HG03060 (cell line): Measurements from ENCODE around the gene CDKN2C.

Source experiments
- ATAC-seq: cut with Tn5 transposase; IDR thresholded peaks from one replicate; pipeline ENCODE4 v1.9.1; 2021; ENCODE audit warnings: low read depth, moderate number of reproducible peaks; ENCODE audit not compliant: unreplicated experiment

Gene CDKN2C

DNA sequence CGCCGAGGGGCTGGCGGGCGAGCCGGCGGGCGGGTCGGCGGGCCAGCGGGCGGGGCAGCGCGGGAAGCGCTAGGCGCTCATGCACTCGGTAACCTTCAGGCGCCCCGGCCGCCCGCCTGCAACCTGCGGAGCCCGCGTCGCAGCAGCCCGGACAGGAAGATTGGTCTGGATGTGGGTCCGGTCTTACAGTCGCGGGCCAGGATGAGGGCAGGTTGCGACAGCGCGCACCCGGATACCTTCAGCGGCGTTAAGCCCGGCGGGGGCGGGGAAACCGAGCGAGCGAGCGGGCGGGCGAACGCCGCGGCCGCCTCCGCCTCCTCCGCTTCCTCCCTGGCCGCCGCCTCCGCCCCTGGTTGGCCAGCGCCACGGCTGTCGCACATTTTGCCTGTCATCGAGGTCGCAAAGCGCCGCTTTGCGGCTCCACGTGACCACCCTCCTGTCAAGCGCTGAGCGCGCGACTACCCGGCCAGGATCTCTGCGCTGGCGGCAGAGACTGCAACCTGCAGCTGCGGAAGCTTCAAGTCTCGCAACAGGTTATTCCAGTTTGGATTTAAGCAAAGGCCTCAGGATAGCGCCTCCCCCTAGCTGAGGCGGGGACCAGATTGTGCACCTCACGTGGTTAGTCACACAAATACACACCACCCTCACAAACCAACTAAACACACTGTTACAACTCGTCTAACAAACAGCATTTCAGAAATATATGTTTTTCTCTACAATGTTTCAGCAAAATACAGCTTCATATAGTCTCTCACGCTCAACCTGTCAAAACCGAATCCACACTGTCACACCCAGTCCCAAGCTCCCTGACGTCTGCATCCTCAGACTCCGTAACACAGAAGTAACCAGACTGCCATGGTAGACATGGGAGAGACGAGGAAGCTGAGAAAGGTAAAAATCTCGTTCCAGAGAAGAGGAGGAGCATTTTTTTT lies 9.9 kb upstream of the CDKN2C start, which contains the start of gene FAF1:
TSS of gene FAF1 (minus strand) at position 355 of the 932 bp plus-strand sequence. CDS start 456 bp downstream, outside the sequence.
- peak; percentile 83 for ATAC-seq

- ATAC-seq: no peak
Measured at GRCh38 chr1:50964863-50965262, 5.2 kb upstream of the CDKN2C start.

DNA sequence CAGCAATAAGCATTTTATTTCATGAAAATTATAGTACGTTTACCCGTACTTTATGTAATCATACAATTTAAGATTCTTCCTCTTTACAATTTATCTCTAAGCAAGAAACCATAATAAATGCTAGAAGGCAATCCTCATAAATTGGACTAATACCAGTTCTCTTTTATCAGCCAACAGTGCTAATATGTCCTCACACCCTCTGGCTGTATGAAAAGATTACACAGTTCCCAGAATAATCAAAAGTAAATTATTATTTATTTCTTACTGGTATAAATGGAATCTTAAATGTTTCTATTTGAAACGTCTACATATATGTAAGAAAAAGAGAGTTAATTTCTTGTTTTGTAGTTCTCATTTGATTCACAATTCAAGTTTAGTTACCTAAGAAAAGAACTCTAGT lies 3.1 kb upstream of the CDKN2C start:
- no peak for ATAC-seq

DNA sequence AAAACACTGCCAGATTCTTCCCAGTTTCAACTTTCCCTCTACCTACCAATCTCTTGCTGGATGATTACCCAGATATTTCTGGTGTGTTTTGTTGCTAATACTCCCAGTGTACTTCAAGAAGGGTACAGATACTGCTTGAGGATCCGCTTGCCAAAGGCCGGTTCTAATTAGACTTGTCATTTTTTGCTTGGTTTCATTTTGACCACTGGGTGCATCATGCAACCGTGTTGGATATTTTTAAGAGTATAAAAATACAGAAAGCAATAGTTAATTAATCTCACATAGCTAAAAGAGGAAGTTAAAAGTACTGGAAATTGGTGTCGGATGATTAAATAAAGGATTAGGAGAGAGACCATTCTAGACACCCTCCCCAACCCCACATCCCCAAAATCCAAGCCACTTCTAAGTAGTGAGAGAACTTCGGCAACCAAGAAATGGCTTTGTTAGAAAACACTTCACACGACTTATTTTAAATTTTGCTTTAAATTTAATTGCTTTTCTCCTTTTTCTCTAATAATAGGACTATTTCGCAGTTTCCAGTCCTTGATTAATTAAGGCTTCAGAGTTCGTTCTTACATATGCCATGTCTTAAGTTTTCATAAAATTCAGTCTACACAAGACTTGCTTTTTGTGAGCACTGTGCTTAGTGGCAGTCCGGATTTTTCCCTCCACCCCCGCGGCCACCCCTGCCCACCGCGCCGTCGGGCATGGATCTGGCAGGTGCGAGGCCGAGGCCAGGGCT lies 2.5 kb upstream of the CDKN2C start:
- no peak for ATAC-seq

DNA sequence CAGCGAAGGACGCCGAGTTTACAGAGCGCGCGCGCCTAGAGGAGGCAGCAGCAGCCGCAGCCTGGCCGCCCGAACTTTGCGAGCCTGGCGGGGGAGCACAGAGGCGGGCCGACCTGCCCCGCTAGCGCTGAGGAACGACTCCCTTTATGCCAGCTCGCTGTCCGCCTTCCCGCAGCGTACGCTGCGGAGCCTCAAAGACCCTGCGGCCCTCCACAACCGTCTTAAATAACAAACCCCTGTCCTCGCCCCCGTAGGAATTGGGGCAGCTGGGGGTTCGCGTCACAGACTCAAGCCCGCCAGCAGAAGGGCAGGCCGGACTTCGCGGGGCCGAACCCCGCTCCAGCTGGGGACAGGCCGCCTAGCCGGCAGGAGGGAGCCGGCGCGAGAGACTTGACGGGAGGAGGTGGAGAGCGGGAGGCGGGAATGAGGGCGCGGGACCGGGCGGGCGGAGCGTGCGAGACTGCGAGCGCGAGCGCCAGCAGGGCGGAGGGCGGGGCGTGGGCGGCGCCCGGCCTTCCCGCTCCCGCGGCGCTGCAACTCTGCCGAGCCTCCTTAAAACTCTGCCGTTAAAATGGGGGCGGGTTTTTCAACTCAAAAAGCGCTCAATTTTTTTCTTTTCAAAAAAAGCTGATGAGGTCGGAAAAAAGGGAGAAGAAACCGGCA lies 1.8 kb upstream of the CDKN2C start:
- ATAC-seq: no peak

GRCh38 chr1:50968821-50969610 lies 1.0 kb upstream of the CDKN2C start:
- no peak for ATAC-seq

GRCh38 chr1:50970509-50970887 lies 453 bp downstream of the CDKN2C start:
- ATAC-seq: no peak

DNA sequence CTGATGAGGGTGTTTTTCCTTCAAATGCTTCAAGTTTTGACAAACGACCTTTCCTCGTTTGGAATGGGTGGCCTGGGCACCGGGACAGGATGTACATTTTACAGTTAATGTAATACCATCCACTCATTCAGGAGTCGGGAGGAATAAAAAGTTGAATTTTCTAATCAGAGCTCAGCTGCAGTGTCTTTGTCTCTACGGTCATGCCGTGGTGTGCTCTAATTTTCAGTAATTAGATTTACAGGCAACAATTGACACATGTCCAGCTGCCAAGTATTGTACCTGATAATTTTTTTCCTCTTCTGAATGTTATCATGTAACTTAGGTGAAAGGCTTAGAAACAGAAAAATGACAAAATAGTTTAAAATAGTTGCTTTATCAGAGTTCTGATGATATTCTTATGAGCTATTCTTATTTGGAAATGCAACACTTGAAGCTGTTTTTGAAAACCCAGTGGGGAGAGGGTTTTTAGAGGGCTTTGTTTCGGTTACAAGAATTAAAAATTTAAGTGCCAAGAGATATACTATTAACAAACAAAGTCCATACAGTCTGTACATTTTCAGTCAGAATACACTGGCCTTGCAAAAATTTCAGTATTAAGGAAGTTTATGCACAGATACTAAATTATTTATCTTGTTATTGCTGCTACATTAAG lies 1.0 kb downstream of the CDKN2C start:
- ATAC-seq: no peak

DNA sequence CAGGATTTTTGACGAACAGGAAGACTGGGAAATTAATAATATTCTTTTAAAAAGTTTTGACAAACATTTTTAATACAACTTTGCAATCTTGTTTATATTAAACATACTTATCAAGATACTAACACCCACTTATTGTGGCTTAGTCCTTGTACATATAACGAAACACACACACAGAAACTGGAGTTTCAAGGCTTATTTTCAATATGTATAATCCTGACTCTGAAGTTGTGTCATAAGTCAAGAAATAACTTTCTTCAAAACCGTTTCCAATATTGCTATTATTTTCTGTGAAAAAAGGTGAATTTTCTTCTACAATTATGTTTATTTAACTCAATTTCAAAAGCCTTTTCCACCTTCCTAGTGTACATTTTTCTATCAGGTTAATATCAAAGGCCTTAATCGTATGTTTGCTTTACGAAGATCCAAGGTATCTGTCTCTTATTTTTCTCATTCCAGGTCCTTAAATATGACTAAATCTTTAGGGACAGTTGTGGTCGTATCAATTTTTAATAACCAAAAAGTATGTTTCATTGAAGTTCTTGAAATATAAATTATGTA lies 1.8 kb downstream of the CDKN2C start:
- ATAC-seq: no peak

DNA sequence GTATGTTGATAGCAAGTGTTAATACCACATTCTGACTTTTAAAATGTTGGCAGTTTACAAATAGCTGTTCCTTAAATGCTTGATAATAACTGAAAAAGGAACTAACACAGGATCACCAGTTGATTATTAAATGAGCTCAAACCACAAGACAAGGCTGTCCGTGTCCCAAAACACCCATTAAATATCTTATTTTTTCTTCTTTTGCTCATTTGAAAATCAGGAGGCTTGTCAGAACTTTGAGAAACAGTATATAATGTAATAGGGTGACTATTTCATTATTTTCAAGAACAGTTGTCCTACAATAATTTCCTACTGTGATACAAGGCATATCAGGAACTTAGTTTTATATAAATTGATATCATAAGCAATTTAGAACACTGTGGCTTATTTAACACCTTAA lies 2.7 kb downstream of the CDKN2C start:
- ATAC-seq: no peak

GRCh38 chr1:50973255-50973654 lies 3.2 kb downstream of the CDKN2C start:
- ATAC-seq: no peak

DNA sequence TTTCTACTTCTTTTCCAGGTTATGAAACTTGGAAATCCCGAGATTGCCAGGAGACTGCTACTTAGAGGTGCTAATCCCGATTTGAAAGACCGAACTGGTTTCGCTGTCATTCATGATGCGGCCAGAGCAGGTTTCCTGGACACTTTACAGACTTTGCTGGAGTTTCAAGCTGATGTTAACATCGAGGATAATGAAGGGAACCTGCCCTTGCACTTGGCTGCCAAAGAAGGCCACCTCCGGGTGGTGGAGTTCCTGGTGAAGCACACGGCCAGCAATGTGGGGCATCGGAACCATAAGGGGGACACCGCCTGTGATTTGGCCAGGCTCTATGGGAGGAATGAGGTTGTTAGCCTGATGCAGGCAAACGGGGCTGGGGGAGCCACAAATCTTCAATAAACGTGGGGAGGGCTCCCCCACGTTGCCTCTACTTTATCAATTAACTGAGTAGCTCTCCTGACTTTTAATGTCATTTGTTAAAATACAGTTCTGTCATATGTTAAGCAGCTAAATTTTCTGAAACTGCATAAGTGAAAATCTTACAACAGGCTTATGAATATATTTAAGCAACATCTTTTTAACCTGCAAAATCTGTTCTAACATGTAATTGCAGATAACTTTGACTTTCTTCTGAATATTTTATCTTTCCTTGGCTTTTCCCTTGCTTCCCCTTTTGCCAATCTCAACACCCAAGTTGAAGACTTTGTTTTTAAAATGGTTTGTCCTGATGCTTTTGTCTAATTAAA lies 4.0 kb downstream of the CDKN2C start:
- no peak for ATAC-seq

DNA sequence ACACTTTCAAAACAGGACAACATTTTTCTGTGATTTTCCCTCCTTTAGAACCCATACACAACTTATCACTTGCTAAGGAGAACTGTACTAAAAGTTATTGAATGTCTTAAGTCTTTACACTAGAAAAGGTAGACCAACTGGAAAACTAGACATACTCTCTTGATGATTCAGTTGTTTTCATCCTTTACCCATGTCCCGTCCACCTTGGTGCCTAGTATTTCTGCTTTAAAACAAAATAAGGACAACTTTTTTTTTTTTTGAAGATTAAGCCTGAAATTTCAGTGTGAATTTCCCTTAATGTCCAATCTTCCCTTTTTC lies 4.5 kb downstream of the CDKN2C start:
- ATAC-seq: no peak

DNA sequence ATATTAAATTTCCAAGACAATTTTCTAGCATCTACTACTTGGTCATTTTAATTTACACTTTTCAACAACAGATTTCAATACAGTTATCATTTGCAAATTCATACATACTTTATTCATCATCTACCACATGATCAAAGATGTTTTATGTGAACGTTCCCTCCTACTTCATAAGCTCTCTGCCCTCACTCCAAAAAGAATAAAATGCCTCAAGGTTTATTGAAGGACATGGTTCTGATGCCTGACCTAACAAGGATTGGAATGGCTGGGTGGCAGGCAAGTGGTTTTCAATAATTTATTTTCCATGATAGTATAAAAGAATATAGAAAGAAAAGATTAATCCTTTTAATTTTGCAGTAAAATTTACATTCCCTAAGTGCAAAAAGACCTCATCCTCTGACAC lies 5.4 kb downstream of the CDKN2C start:
- ATAC-seq: no peak

DNA sequence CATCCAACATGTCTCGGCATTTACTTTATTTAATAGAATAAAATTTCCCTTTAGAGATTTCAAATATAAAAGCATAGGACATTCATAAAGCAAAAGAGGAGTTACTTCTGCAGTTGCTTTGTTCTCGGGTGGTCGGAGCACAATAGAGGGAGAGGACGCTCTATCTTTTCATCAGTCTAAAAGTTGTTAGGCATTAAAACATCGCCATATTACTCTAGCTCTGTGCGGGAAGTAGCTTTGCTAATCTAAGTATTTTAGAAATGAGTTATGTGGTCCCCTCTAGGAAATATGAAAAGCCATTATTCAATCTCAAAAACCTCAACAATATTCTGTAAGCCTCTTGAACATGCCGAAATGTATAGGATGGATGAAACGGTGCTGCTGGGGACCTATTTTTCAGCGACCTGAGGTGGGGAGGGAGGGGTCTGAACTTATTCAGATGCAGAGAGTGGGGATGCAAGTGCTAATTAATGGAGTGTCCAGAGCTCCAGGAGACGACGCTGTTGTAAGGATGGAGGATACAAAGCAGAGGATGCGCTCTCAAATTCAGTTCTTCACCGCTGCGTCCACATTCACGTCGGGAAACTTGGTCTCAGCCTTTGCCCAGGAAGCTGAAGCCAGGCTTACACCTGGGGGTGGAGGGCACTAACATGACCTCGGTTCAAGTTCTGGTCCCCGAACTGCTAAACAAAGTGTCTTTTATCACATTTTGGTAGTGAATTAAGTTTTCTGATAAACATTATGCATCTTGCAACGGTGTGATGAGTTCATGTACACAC lies 6.3 kb downstream of the CDKN2C start:
- ATAC-seq: no peak

GRCh38 chr1:50976890-50977574 lies 7.0 kb downstream of the CDKN2C start:
- no peak for ATAC-seq

- no peak for ATAC-seq
Measured at GRCh38 chr1:50977575-50978143, 7.6 kb downstream of the CDKN2C start.
